AG09309 (cell line): Measurements from ENCODE around the gene DNAJB1.
A peak's percentile ranks its signal among the peaks of the same experiment; 100 is the strongest.

Experiments used
- DNase-seq: peaks from one replicate; pipeline ENCODE4 v3.0.0-alpha.2; 2010; ENCODE audit warnings: low read depth
- H3K4me3 ChIP-seq: 2 replicates; pipeline ENCODE4 v1.5.1; 2011; ENCODE audit warnings: mild to moderate bottlenecking, low read depth, low read length, moderate library complexity; ENCODE audit not compliant: control insufficient read depth
- CTCF ChIP-seq: IDR thresholded peaks from 2 replicates; pipeline ENCODE4 v1.5.1; 2011; ENCODE audit warnings: mild to moderate bottlenecking, low read depth, low read length, inconsistent platforms; ENCODE audit not compliant: insufficient read depth, control insufficient read depth; ENCODE audit errors: missing control alignments

DNAJB1 gene

GRCh38 chr19:14519860-14520407 lies 1.7 kb upstream of the DNAJB1 start:
- no peak for TF ChIP-seq CTCF
- H3K4me3 ChIP-seq = no peak overlapping the region
- no peak for DNase-seq

- DNase-seq = no peak
- TF ChIP-seq CTCF = no peak
- H3K4me3 ChIP-seq = no peak overlapping the region
Observed at GRCh38 chr19:14519245-14519859, 1.2 kb upstream of the DNAJB1 start.

GRCh38 chr19:14517446-14517839 lies 754 bp downstream of the DNAJB1 start:
- H3K4me3 ChIP-seq = peak overlapping the region; percentile 92
- no peak for DNase-seq
- no peak for TF ChIP-seq CTCF

GRCh38 chr19:14516746-14517438 lies 1.3 kb downstream of the DNAJB1 start:
- no peak for TF ChIP-seq CTCF
- no peak for DNase-seq
- peak overlapping the region; percentile 92 for H3K4me3 ChIP-seq

- DNase-seq = no peak
- peak overlapping the region; percentile 92 for H3K4me3 ChIP-seq
- TF ChIP-seq CTCF = no peak
Observed at GRCh38 chr19:14516048-14516534, 2.1 kb downstream of the DNAJB1 start.

- H3K4me3 ChIP-seq = no peak overlapping the region; the same call in 1 of the 2 replicates
- no peak for TF ChIP-seq CTCF
- no peak for DNase-seq
Observed at GRCh38 chr19:14515501-14516047, 2.6 kb downstream of the DNAJB1 start.
